H9 (cell line): ENCODE results near the gene TGFBR3L. TPM values are rescaled to one million over a fixed set of nuclear protein-coding genes. Genes with fewer than 3 reads are reported as not detected.

ENCODE experiments used
- DNase-seq: peaks from one replicate; pipeline ENCODE4 v3.0.0-alpha.2; 2017
- H2AFZ ChIP-seq: one replicate; pipeline ENCODE4 v1.6.1; 2013; ENCODE audit warnings: mild to moderate bottlenecking, low read length, control low read depth, moderate library complexity
- H2AK5ac ChIP-seq: 2 replicates; pipeline ENCODE4 v1.6.1; 2013; ENCODE audit warnings: low read length, control low read depth, mixed read lengths; ENCODE audit not compliant: insufficient read length
- H2BK120ac ChIP-seq: one replicate; pipeline ENCODE4 v1.6.1; 2013; ENCODE audit warnings: low read depth, mild to moderate bottlenecking, low read length, control low read depth, inconsistent platforms; ENCODE audit not compliant: poor library complexity, severe bottlenecking
- H2BK12ac ChIP-seq: 2 replicates; pipeline ENCODE4 v1.6.1; 2013; ENCODE audit warnings: low read length, control low read depth, mixed read lengths, low read depth; ENCODE audit not compliant: insufficient read length
- H2BK15ac ChIP-seq: 2 replicates; pipeline ENCODE4 v1.6.1; 2013; ENCODE audit warnings: low read depth, low read length, control low read depth
- H2BK20ac ChIP-seq: one replicate; pipeline ENCODE4 v1.6.1; 2013; ENCODE audit warnings: low read depth, mild to moderate bottlenecking, low read length, control low read depth, inconsistent platforms; ENCODE audit not compliant: poor library complexity, severe bottlenecking
- H2BK5ac ChIP-seq: 2 replicates; pipeline ENCODE4 v1.6.1; 2013; ENCODE audit warnings: low read length, control low read depth, mixed read lengths; ENCODE audit not compliant: insufficient read length
- H3K14ac ChIP-seq: 2 replicates; pipeline ENCODE4 v1.6.1; 2013; ENCODE audit warnings: low read length, control low read depth; ENCODE audit not compliant: insufficient read depth
- H3K18ac ChIP-seq: 2 replicates; pipeline ENCODE4 v1.6.1; 2013; ENCODE audit warnings: low read depth, mild to moderate bottlenecking, mixed read lengths, low read length, control low read depth; ENCODE audit not compliant: insufficient read length
- H3K23ac ChIP-seq: 2 replicates; pipeline ENCODE4 v1.6.1; 2013; ENCODE audit warnings: low read length, control low read depth, mixed read lengths, low read depth; ENCODE audit not compliant: insufficient read length
- H3K23me2 ChIP-seq: 2 replicates; pipeline ENCODE4 v1.6.1; 2013; ENCODE audit warnings: low read depth, mild to moderate bottlenecking, mixed read lengths, low read length, control low read depth; ENCODE audit not compliant: insufficient read length, poor library complexity, severe bottlenecking
- H3K27ac ChIP-seq: 2 replicates; pipeline ENCODE4 v1.5.1; 2013; ENCODE audit warnings: low read length, control low read depth, mixed read lengths, low read depth; ENCODE audit not compliant: insufficient read length
- H3K27me3 ChIP-seq: 2 replicates; pipeline ENCODE4 v1.6.1; 2013; ENCODE audit warnings: low read length, control low read depth, inconsistent platforms; ENCODE audit not compliant: insufficient read depth
- H3K4ac ChIP-seq: 2 replicates; pipeline ENCODE4 v1.6.1; 2013; ENCODE audit warnings: low read depth, mild to moderate bottlenecking, control low read depth, inconsistent platforms, low read length, moderate library complexity
- H3K4me1 ChIP-seq: 2 replicates; pipeline ENCODE4 v1.6.1; 2013; ENCODE audit warnings: low read length, control low read depth, inconsistent platforms; ENCODE audit not compliant: insufficient read depth
- H3K4me2 ChIP-seq: 2 replicates; pipeline ENCODE4 v1.6.1; 2013; ENCODE audit warnings: low read length, control low read depth, mixed read lengths; ENCODE audit not compliant: insufficient read length, insufficient read depth
- H3K56ac ChIP-seq: 2 replicates; pipeline ENCODE4 v1.6.1; 2013; ENCODE audit warnings: low read depth, mild to moderate bottlenecking, mixed read lengths, low read length, control low read depth; ENCODE audit not compliant: insufficient read length
- H3K79me1 ChIP-seq: 2 replicates; pipeline ENCODE4 v1.6.1; 2013; ENCODE audit warnings: low read depth, mild to moderate bottlenecking, moderate library complexity, low read length, control low read depth, inconsistent platforms; ENCODE audit not compliant: insufficient read depth, poor library complexity, severe bottlenecking
- H3K79me2 ChIP-seq: 2 replicates; pipeline ENCODE4 v1.6.1; 2013; ENCODE audit warnings: low read length, control low read depth, inconsistent platforms; ENCODE audit not compliant: insufficient read depth
- H3K9ac ChIP-seq: 2 replicates; pipeline ENCODE4 v1.6.1; 2013; ENCODE audit warnings: low read length, control low read depth, mixed read lengths; ENCODE audit not compliant: insufficient read length; ENCODE audit errors: extremely low read depth
- H3K9me3 ChIP-seq: one replicate; pipeline ENCODE4 v1.6.1; 2013; ENCODE audit warnings: low read depth, low read length, inconsistent platforms; ENCODE audit not compliant: control insufficient read depth
- H3T11ph ChIP-seq: one replicate; pipeline ENCODE4 v1.6.1; 2013; ENCODE audit warnings: mild to moderate bottlenecking, low read length, control low read depth, inconsistent platforms
- H4K20me1 ChIP-seq: one replicate; pipeline ENCODE4 v1.6.1; 2013; ENCODE audit not compliant: control insufficient read depth, insufficient read length, insufficient read depth
- H4K5ac ChIP-seq: 2 replicates; pipeline ENCODE4 v1.6.1; 2013; ENCODE audit warnings: low read depth, mild to moderate bottlenecking, mixed read lengths, low read length, control low read depth; ENCODE audit not compliant: insufficient read length
- H4K8ac ChIP-seq: replicated peaks from 2 replicates; pipeline ENCODE4 v1.6.1; 2013; ENCODE audit warnings: low read length, control low read depth, mixed read lengths, low read depth; ENCODE audit not compliant: insufficient read length
- H4K91ac ChIP-seq: 2 replicates; pipeline ENCODE4 v1.6.1; 2013; ENCODE audit warnings: low read depth, mild to moderate bottlenecking, moderate library complexity, mixed read lengths, low read length, control low read depth; ENCODE audit not compliant: insufficient read length
- H3K27ac Mint-ChIP-seq, 3 experiments: 2 replicates in 2 of 3; 3 replicates in 1 of 3; pipeline ENCODE4 v1.8.0; 2020 to 2021; ENCODE audit warnings: mixed read lengths in 3 of 3, mild to moderate bottlenecking in 1 of 3, moderate library complexity in 1 of 3
- H3K27me3 Mint-ChIP-seq: 2 replicates; pipeline ENCODE4 v1.8.0; 2021; ENCODE audit warnings: low read depth, mild to moderate bottlenecking, moderate library complexity, mixed read lengths
- H3K36me3 Mint-ChIP-seq, 3 experiments: 2 replicates in 2 of 3; 3 replicates in 1 of 3; pipeline ENCODE4 v1.8.0; 2020 to 2021; ENCODE audit warnings: low read depth in 3 of 3, mixed read lengths in 3 of 3; ENCODE audit not compliant: insufficient read depth in 1 of 3
- H3K4me1 Mint-ChIP-seq, 2 experiments: 2 replicates each; pipeline ENCODE4 v1.8.0; 2020; ENCODE audit warnings: mixed read lengths in 2 of 2
- H3K4me3 Mint-ChIP-seq, 2 experiments: 2 replicates in 1 of 2; 3 replicates in 1 of 2; pipeline ENCODE4 v1.8.0; 2020 to 2021; ENCODE audit warnings: mild to moderate bottlenecking in 2 of 2, mixed read lengths in 2 of 2, moderate library complexity in 1 of 2
- H3K9me3 Mint-ChIP-seq, 2 experiments: 2 replicates in 1 of 2; 3 replicates in 1 of 2; pipeline ENCODE4 v1.8.0; 2020; ENCODE audit warnings: mild to moderate bottlenecking in 2 of 2, mixed read lengths in 2 of 2, moderate library complexity in 1 of 2
- WGBS: extraction: QIAGEN DNeasy Blood & Tissue Kit; methylation state at CpG from one replicate; pipeline ENCODE4 v1.1.7; 2013; ENCODE audit warnings: missing lambda C conversion rate, low lambda C conversion rate, mixed read lengths; ENCODE audit not compliant: insufficient read length; ENCODE audit errors: extremely low coverage; 5-methylcytosine and 5-hydroxymethylcytosine counted together
- total RNA-seq: library from RNA; stranded (reverse); gene quantifications from 2 replicates; pipeline ENCODE4 v1.2.1, GENCODE V29; 2021
- TF ChIP-seq, protein P1 (sequence below): fragments of 200-600 bp; sonication (generic); conservative IDR thresholded peaks from 3 replicates; pipeline ENCODE4 v1.8.0; 2021; ENCODE audit warnings: antibody characterized with exemption, mild to moderate bottlenecking

TGFBR3L gene
- total RNA-seq, 1 experiment from 2014 or later, result 5.5 TPM

DNA sequence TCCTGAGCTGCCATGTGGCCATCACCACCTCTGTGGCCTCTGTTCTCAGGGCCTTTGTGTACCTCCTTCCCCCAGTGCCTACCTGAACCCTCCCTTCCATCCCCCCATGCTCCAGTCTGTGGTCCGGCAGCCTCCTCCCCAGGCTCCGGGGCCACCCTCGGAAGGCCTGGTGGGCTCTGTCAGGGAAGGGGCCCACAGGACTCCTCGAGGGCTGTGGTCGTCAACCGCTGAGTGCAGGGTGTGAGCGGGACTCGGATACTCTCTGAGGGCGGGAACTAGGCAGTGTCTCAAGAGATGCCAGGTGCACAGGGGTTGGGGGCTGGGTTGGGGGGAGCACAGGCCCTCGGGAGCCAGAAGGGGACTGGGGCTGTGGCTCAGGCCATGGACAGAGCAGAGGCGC is 7.1 kb upstream of the TGFBR3L start:
- no peak overlapping the region for H3T11ph ChIP-seq
- no peak overlapping the region for H3K27ac ChIP-seq
- no peak overlapping the region for H2BK5ac ChIP-seq
- H2BK20ac ChIP-seq, result no peak overlapping the region
- H2AFZ ChIP-seq, result no peak overlapping the region
- H4K20me1 ChIP-seq, result no peaks in the 10 kb centered on the region
- H3K14ac ChIP-seq, result no peak overlapping the region
- no peak overlapping the region for H2BK120ac ChIP-seq
- H4K91ac ChIP-seq, result no peak overlapping the region
- 0 out of 2 replicates have a peak, but pooled peaks cover 4% of the 10 kb centered on the region for H3K4me1 ChIP-seq
- no peaks in the 10 kb centered on the region for H3K9me3 ChIP-seq
- H3K27me3 ChIP-seq, result no peaks in the 10 kb centered on the region
- H3K4ac ChIP-seq, result no peak overlapping the region
- Mint-ChIP-seq H3K9me3 (no peaks in the 10 kb centered on the region; a peak in 3 of 5 replicates), H3K36me3 (peaks cover 14 to 33% (median 29%) of the 10 kb centered on the region in 3 experiments), H3K4me3 (no peak overlapping the region), H3K4me1 (peaks cover 13 to 19% of the 10 kb centered on the region in 2 experiments), H3K27ac (no peak overlapping the region; a peak in 1 of 7 replicates), H3K27me3 (peaks cover 3% of the 10 kb centered on the region)
- DNase-seq, result no peak
- no peak overlapping the region for H4K8ac ChIP-seq
- H3K18ac ChIP-seq, result no peak overlapping the region
- no peak overlapping the region for H3K4me2 ChIP-seq
- H3K79me2 ChIP-seq, result peaks cover 6% of the 10 kb centered on the region; the same call in 1 of the 2 replicates
- H3K9ac ChIP-seq, result no peak overlapping the region
- H3K56ac ChIP-seq, result no peak overlapping the region
- H4K5ac ChIP-seq, result no peak overlapping the region
- H2BK12ac ChIP-seq, result no peak overlapping the region
- peaks cover 17% of the 10 kb centered on the region for H3K23me2 ChIP-seq
- H2BK15ac ChIP-seq, result no peak overlapping the region
- WGBS, result no CpG with 5 or more reads among the region's 11 CpGs
- no peaks in the 10 kb centered on the region for H3K79me1 ChIP-seq
- TF ChIP-seq, protein P1, sequence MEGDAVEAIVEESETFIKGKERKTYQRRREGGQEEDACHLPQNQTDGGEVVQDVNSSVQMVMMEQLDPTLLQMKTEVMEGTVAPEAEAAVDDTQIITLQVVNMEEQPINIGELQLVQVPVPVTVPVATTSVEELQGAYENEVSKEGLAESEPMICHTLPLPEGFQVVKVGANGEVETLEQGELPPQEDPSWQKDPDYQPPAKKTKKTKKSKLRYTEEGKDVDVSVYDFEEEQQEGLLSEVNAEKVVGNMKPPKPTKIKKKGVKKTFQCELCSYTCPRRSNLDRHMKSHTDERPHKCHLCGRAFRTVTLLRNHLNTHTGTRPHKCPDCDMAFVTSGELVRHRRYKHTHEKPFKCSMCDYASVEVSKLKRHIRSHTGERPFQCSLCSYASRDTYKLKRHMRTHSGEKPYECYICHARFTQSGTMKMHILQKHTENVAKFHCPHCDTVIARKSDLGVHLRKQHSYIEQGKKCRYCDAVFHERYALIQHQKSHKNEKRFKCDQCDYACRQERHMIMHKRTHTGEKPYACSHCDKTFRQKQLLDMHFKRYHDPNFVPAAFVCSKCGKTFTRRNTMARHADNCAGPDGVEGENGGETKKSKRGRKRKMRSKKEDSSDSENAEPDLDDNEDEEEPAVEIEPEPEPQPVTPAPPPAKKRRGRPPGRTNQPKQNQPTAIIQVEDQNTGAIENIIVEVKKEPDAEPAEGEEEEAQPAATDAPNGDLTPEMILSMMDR, result no peak
- H2AK5ac ChIP-seq, result no peak overlapping the region
- H3K23ac ChIP-seq, result no peak overlapping the region
